A673 (cell line): ENCODE results near the gene PRUNE2.

Experiments
- EZH2 ChIP-seq: fragments of 200-600 bp; sonication (generic); IDR thresholded peaks from 2 replicates; pipeline ENCODE4 v1.6.1; 2017; ENCODE audit warnings: borderline replicate concordance, low read depth, mild to moderate bottlenecking, mixed read lengths, antibody characterized with exemption, low read length; ENCODE audit not compliant: poor library complexity, severe bottlenecking
- TF ChIP-seq, protein P1 (sequence below): fragments of 300-800, 200-600 bp; sonication (generic); conservative IDR thresholded peaks from 2 replicates; pipeline ENCODE4 v1.5.1; 2017; ENCODE audit warnings: low read depth, mild to moderate bottlenecking, antibody characterized with exemption, low read length, moderate library complexity, mixed read lengths

DNA sequence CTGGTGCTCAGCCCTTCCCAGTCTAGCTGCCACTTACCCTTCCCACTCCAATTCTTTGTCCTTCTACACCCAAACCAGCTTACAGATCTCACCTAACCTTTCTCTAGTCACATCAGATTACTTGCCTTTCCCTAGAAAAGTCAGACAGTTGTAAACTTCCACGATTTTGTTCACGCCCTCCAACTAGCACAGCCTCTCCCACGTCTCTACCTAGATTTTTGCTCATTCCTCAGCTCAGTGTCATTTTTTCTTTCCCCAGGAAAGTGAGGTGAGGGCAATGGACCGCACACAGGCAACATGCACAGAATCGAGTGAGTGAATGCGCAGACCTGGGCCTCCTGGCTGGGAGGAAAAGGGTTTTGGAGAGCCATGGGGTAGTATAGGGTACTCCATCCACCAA is 20.9 kb upstream of the PRUNE2 start:
- TF ChIP-seq, protein P1, sequence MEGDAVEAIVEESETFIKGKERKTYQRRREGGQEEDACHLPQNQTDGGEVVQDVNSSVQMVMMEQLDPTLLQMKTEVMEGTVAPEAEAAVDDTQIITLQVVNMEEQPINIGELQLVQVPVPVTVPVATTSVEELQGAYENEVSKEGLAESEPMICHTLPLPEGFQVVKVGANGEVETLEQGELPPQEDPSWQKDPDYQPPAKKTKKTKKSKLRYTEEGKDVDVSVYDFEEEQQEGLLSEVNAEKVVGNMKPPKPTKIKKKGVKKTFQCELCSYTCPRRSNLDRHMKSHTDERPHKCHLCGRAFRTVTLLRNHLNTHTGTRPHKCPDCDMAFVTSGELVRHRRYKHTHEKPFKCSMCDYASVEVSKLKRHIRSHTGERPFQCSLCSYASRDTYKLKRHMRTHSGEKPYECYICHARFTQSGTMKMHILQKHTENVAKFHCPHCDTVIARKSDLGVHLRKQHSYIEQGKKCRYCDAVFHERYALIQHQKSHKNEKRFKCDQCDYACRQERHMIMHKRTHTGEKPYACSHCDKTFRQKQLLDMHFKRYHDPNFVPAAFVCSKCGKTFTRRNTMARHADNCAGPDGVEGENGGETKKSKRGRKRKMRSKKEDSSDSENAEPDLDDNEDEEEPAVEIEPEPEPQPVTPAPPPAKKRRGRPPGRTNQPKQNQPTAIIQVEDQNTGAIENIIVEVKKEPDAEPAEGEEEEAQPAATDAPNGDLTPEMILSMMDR = no peak
- TF ChIP-seq EZH2 = no peak
